A673 (cell line): Measurements from ENCODE around the gene SAT1.

Experiments used
- EZH2 ChIP-seq: fragments of 200-600 bp; sonication (generic); IDR thresholded peaks from 2 replicates; pipeline ENCODE4 v1.6.1; 2017; ENCODE audit warnings: borderline replicate concordance, low read depth, mild to moderate bottlenecking, mixed read lengths, antibody characterized with exemption, low read length; ENCODE audit not compliant: poor library complexity, severe bottlenecking
- TF ChIP-seq, protein P1 (sequence below): fragments of 300-800, 200-600 bp; sonication (generic); conservative IDR thresholded peaks from 2 replicates; pipeline ENCODE4 v1.5.1; 2017; ENCODE audit warnings: low read depth, mild to moderate bottlenecking, antibody characterized with exemption, low read length, moderate library complexity, mixed read lengths

DNA sequence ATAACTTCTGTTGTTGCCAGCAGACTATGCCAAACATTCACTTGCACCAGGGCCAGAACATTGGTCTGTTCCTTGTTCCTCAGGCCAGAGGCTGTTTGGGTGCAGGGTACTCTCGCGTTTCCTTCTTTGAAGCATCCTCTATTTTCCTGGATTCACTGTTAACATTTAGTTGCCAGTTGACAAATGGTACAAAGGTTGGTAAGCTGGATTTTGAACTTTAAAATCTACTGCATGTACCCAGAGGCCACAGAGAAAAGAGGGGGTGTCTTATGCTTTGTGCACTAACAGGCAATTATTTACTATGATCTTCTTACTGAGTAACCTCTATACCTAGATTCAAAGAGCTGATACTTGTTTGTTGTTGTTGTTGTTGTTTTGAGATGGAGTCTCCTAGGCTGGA, 12.8 kb upstream of the SAT1 start:
- TF ChIP-seq EZH2: no peak
- TF ChIP-seq, protein P1, sequence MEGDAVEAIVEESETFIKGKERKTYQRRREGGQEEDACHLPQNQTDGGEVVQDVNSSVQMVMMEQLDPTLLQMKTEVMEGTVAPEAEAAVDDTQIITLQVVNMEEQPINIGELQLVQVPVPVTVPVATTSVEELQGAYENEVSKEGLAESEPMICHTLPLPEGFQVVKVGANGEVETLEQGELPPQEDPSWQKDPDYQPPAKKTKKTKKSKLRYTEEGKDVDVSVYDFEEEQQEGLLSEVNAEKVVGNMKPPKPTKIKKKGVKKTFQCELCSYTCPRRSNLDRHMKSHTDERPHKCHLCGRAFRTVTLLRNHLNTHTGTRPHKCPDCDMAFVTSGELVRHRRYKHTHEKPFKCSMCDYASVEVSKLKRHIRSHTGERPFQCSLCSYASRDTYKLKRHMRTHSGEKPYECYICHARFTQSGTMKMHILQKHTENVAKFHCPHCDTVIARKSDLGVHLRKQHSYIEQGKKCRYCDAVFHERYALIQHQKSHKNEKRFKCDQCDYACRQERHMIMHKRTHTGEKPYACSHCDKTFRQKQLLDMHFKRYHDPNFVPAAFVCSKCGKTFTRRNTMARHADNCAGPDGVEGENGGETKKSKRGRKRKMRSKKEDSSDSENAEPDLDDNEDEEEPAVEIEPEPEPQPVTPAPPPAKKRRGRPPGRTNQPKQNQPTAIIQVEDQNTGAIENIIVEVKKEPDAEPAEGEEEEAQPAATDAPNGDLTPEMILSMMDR: no peak
